Activated CD4-positive, alpha-beta T cell treated with anti-CD3 and anti-CD28 coated beads for 1 hour (primary cell): Measurements from ENCODE around the gene NRARP.

Experiments used
- DNase-seq: peaks from one replicate; pipeline ENCODE4 v3.0.0-alpha.2; 2020

NRARP gene

GRCh38 chr9:137297966-137298365 is 4.1 kb downstream of the NRARP start:
- no peak for DNase-seq

GRCh38 chr9:137296670-137297664 is 5.1 kb downstream of the NRARP start:
- DNase-seq, result no peak

GRCh38 chr9:137295849-137296669 is 6.0 kb downstream of the NRARP start:
- no peak for DNase-seq

GRCh38 chr9:137295238-137295811 is 6.7 kb downstream of the NRARP start:
- peak; percentile 28 for DNase-seq

DNA sequence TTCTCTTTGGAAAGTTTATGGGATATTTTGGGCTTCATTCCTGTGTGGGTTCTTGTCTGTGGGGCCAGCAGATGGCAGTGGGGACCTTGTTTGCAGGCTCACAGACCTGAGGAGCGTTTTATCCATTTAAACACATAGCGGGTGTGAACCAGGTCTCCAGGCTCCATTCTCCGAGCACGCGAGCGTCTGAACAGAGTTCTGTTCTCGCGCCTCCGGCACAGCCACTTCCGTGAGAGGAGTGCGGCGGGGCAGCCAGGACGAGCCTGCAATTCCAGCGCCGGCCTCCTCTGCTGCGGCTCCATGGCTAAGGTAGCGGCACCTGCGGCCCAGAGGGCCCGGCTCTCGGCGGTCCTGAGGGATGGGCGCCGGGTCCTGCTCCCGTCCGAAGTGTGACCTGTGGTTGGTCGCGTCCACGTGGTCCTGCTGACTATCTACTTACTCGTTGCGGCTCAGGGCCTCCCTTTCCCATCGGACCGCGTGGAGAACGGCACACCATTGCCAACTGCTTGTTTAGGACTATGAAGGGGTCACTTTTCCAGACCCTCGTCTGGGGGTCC is 7.3 kb downstream of the NRARP start:
- DNase-seq, result no peak

GRCh38 chr9:137294091-137294680 is 7.9 kb downstream of the NRARP start:
- no peak for DNase-seq

- DNase-seq, result no peak
Measured at GRCh38 chr9:137293482-137294090, 8.5 kb downstream of the NRARP start.

- no peak for DNase-seq
Measured at GRCh38 chr9:137293094-137293481, 9.0 kb downstream of the NRARP start.

DNA sequence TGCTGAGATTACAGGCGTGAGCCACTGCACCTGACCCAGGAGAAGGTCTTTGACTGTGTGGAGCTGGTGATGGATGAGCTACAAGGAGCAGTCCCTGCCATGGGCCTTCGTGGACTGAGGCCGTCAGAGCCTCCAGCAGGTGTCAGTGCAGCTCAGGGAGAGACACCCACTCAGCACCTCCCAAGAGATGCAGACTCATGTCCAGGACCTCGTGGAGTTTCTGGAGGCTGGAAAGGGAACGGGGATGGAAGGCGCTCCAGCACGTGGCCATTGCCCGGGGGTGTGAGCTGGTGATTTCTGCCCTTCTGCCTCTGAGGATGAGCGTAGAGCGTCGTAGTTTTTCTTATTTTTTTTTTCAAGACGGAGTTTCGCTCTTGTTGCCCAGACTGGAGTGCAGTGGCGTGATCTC is 15.1 kb downstream of the NRARP start:
- no peak for DNase-seq

DNA sequence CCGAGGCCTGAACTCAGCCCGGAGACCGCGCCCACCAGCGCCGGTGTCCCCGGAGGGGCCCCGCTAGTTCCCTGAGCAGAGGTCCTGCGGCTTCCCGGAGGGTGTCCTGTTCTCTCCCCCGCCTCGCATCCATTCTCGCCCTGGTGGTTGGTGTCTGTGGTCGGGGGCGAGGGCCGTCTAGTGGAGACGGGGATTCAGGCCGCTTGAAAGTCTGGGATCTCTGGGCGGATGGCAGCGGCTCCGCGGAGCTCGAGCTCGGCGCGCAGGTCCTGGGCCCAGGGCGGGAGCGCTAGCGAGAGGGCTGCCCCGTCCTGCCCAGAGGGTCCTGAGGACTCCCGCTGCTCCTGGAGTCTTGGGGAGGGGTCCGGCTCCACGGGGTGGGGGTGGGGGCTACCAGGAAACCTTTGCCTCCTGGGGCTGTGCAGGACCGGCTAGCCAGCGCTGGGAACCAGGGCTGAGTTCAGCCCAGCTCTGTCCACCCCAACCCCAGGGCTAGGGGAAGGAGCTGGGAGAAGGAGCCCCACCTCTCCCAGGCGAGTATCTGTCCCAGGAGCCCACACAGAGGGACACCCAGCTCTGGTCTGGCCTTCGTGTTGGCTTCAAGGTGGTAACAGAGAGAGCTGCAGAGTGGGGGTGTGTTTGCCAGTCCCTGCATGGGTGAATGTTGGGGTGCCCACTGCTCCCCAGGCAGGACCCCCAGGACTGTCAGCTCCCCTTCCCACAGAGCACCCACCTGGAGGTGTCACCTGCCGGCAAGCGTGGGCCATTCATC is 20.5 kb downstream of the NRARP start:
- DNase-seq, result no peak

DNA sequence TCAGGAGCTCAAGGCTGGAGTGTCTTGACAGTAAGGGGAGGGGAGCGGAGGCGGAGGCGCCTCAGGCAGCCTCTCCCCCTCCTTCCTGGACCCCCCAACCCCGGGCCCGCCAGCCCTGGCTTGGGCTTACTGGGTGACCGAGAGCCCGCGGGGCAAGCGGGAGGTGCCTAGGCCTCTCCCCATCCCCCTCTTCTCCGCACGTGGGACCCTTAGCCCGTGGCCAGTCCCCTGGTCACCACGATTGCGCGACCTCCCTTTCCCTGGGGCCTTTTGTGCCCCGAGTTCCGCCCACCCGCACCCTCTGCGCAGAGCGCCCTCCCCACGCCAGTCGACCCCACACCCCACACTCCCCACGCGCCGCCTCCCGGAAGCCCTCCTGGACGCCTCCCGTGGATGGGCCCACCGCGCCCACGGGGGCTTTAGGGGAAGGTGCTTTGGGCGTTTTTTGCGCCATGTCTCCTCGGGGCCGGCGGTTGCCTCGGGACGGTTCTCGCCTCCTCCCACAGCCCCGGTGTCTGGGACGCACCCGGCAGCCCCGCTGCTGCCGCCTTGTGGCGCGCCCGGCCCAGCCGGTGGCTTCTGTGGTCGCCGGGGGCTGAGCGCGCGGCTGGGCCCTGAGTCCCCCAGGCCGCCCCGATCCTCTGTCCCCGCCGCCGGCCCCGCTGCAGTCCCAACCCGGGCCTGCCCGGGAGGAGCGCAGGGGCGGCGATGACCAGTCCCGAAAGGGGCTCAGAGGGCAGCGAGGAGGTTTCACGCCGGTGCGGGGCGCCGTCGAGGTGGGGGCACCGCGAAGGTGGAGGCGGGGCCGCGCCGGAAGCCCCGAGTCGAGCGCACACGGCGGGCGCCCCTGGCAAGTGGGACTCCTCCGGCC is 21.4 kb downstream of the NRARP start:
- no peak for DNase-seq

GRCh38 chr9:137279741-137280473 is 22.2 kb downstream of the NRARP start:
- no peak for DNase-seq

DNA sequence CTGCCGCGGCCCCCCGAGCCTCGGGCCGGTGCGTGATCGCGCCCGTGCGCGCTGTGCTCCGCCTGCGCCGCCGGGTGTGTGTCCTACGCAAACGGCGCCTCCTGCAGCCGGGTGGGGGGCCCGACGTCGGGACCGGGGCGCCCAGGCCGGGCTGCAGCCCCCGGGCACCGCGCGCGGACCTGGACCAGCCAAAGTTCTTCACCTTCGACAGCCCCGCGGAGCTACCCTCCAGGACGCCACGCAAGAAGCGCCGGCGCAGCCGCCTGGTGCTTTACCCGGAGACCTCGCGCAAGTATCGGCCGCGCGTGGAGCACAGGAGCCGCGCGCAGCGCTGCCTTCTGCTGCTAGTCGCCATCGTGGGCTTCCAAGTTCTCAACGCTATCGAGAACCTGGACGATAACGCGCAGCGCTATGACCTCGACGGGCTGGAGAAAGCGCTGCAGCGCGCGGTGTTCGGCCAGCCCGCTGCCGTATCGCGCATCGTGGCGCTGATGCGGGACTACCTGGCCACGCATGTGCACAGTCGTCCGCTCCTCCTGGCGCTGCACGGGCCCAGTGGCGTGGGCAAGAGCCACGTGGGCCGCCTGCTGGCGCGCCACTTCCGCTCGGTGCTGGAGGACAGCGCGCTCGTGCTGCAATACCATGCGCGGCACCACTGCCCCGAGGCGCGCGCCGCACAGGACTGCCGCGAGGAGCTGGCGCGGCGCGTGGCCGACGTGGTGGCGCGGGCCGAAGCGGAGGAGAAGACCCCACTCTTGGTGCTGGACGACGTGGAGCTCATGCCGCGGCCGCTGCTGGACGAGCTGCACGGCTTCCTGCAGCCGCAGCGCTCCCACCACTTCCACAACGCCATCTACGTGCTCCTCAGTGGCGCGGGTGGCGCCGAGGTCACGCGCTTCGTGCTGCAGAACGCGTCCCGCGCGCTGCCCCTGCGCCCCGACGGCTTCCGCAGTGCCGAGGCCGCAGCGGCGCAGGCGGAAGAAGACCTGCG is 23.1 kb downstream of the NRARP start:
- no peak for DNase-seq

DNA sequence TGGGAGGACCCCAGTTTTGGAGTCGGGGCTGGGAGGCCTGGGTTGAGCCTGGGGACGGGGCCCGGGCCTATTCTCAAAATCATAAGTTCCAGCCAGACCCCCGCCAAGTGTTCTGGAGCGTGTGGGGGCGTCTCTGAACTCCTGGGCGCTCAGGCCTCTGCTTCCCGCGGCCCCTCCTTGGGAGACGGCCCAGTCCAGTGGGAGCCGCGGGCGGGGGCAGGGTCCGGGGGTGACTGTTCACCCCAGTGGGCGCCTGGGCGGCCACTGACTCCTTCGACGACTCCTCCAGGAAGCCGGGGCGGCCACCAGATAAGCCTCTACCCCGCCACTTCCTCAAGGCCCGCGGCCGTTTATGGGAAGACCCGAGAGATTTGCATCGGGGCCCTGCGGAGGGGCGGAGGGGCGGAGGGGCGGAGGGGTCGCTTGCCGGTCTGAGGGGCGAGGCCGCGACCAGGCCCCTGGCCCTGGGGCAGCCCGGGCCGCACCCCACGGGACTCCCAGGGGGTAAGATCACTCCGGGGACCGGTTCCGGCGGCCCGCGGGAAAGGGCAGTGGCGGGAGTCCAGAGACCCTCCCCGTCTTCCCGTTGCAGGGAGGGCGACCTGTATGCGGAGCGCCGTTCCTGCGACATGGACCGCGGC is 23.9 kb downstream of the NRARP start:
- no peak for DNase-seq

GRCh38 chr9:137277329-137278041 is 24.6 kb downstream of the NRARP start, which contains the start of gene TOR4A:
TOR4A (plus strand) TSS chr9:137277726; CDS start chr9:137278690, 964 bp downstream.
- no peak for DNase-seq

DNA sequence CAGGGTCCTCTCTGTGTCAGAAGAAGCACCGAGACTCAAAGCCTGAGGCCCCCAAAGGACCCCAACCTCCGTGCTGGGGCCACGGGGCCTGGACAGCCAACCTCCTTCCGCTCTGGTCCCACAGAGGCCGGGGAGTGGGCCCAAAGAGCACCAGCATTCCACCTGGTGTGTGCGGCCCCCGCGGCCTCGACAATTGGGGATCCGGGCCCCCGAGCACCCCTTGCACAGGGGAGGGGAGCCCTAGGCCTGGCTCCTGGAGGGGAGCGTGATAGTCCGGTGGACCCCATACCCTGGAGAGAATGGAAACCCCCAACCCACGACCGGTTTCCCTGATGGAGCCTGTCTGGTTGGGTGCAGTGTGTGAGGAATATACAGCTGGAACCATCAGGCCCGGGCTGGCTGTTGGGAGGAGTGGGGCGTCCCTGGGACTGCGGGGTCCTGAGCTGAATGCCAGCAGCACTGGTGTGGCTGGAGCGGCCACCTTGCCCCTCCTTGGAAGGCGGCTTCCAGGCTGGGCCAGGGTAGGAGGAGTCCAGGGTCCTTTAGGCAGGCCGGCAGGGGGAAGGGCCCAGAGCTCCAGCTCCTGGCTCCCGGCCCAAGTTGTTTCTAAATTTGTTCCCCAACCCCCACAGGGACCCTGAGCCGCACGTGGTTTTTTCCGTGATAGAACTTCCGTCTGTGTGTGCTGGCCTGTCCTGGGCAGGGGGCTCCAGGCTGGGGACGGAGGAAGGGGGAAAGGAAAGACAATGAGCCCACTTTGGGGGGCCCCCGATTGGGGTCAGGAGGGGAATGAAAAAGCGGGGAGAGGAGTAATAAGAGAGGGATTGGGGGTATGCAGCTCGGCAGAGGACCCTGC is 25.4 kb downstream of the NRARP start:
- DNase-seq, result no peak
